K562 (cell line): ENCODE measurements around the gene OFD1. TPM values are rescaled to one million over a fixed set of nuclear protein-coding genes. Genes with fewer than 3 reads are reported as not detected.

Source experiments
- ATAC-seq: fragments of 200-7000 bp; cut with Tn5 transposase; 3 replicates; pipeline ENCODE4 v1.9.1; 2020; ENCODE audit warnings: moderate library complexity
- BruUV-seq: library from RNA; stranded (reverse); fragments of 400-500 nt; replicated peaks from 2 replicates; lab custom pipeline; 2021; lab: Mats Ljungman, UMichigan
- CTCF ChIA-PET: fragments of 300-600 bp; formaldehyde crosslinking; extraction: SDS; loops from one replicate; lab custom pipeline; 2021; ENCODE audit warnings: low intra/inter-chr PET ratio; lab: Yijun Ruan, JAX
- POLR2A ChIA-PET: fragments of 300-600, 350-650 bp; sonication (Branson Sonifier 250); formaldehyde crosslinking; extraction: SDS; loops from one replicate; lab custom pipeline; 2021; ENCODE audit warnings: antibody characterized with exemption, inconsistent platforms; lab: Yijun Ruan, JAX
- DNase-seq, 4 experiments: peaks; one replicate each; pipeline versions ENCODE4 v3.0.0 to v3.0.0-alpha.2; 2011 to 2018; ENCODE audit warnings: low spot score in 3 of 4, mixed read lengths in 3 of 4; ENCODE audit errors: extremely low read depth in 1 of 4
- FAIRE-seq: peaks from 2 replicates; lab custom pipeline; 2011; peaks lifted over from hg19 to GRCh38; lab: Jason Lieb, UNC
- H2AFZ ChIP-seq: 2 replicates; pipeline ENCODE4 v1.6.0; 2011; ENCODE audit warnings: low read depth, low read length, control low read depth, inconsistent platforms
- H3K27ac ChIP-seq: fragments of 200-600 bp; 3 replicates; pipeline ENCODE4 v1.8.0; 2011; ENCODE audit warnings: low read depth, mild to moderate bottlenecking, control low read depth, inconsistent platforms, low read length, moderate library complexity, mixed read lengths; ENCODE audit errors: extremely low read depth
- H3K27me3 ChIP-seq, 2 experiments: fragments of 300-600 bp in 1 of 2; 2 replicates in 1 of 2; 3 replicates in 1 of 2; pipeline versions ENCODE4 v1.6.0 to v1.8.0; 2011; ENCODE audit warnings: inconsistent platforms in 2 of 2, low read length in 2 of 2, mild to moderate bottlenecking in 1 of 2, mixed read lengths in 1 of 2, moderate library complexity in 1 of 2; ENCODE audit not compliant: control insufficient read depth in 2 of 2, insufficient read depth in 2 of 2
- H3K36me3 ChIP-seq: fragments of 300-600 bp; 3 replicates; pipeline ENCODE4 v1.8.0; 2011; ENCODE audit warnings: mild to moderate bottlenecking, low read length, inconsistent platforms; ENCODE audit not compliant: control insufficient read depth, insufficient read depth
- H3K4me1 ChIP-seq, 2 experiments: fragments of 200-600 bp in 1 of 2; replicated peaks in 1 of 2; 2 replicates in 1 of 2; 3 replicates in 1 of 2; pipeline versions ENCODE4 v1.5.1 to v1.8.0; 2011; ENCODE audit warnings: inconsistent platforms in 2 of 2, low read length in 2 of 2, mild to moderate bottlenecking in 1 of 2, mixed read lengths in 1 of 2, moderate library complexity in 1 of 2; ENCODE audit not compliant: control insufficient read depth in 2 of 2, insufficient read depth in 2 of 2
- H3K4me2 ChIP-seq: 2 replicates; pipeline ENCODE4 v1.6.1; 2011; ENCODE audit warnings: low read length, control low read depth, inconsistent platforms, mixed read lengths; ENCODE audit not compliant: insufficient read depth
- H3K4me3 ChIP-seq: fragments of 200-600 bp; sonication (generic), shearing (Covaris generic); 2 replicates; pipeline ENCODE4 v1.5.1; 2016; ENCODE audit warnings: control low read depth, inconsistent platforms
- H3K79me2 ChIP-seq: fragments of 200-600 bp; 3 replicates; pipeline ENCODE4 v1.8.0; 2011; ENCODE audit warnings: low read length, inconsistent platforms; ENCODE audit not compliant: control insufficient read depth, insufficient read depth
- H3K9ac ChIP-seq, 2 experiments: 2 replicates each; pipeline versions ENCODE4 v1.6.0 to v1.6.1; 2011; ENCODE audit warnings: low read depth in 2 of 2, low read length in 2 of 2, control low read depth in 1 of 2, inconsistent platforms in 1 of 2, mild to moderate bottlenecking in 1 of 2, mixed read lengths in 1 of 2; ENCODE audit not compliant: insufficient read depth in 1 of 2
- H3K9me1 ChIP-seq: one replicate; pipeline ENCODE4 v1.6.0; 2011; ENCODE audit warnings: inconsistent platforms, mild to moderate bottlenecking, low read length, moderate library complexity; ENCODE audit not compliant: control insufficient read depth, insufficient read depth
- H3K9me3 ChIP-seq: replicated peaks from 2 replicates; pipeline ENCODE4 v1.5.1; 2011; ENCODE audit warnings: low read depth, low read length, inconsistent platforms; ENCODE audit not compliant: control insufficient read depth, insufficient read depth
- H4K20me1 ChIP-seq: replicated peaks from 2 replicates; pipeline ENCODE4 v1.6.1; 2011; ENCODE audit warnings: low read length, inconsistent platforms, mixed read lengths; ENCODE audit not compliant: control insufficient read depth, insufficient read depth
- CCNT2 ChIP-seq: IDR thresholded peaks from 2 replicates; pipeline ENCODE4 v1.6.1; 2011; ENCODE audit warnings: borderline replicate concordance, low read depth, mild to moderate bottlenecking, moderate library complexity, mixed read lengths, low read length; ENCODE audit not compliant: insufficient read length; ENCODE audit errors: extremely low read depth
- CEBPB ChIP-seq: fragments of 450-650 bp; IDR thresholded peaks from 2 replicates; pipeline ENCODE4 v1.6.1; 2016; ENCODE audit warnings: missing genetic modification characterization, missing compliant biosample characterization
- EHMT2 ChIP-seq: fragments of 450-650 bp; IDR thresholded peaks from 2 replicates; pipeline ENCODE4 v1.6.1; 2018; ENCODE audit warnings: antibody characterized with exemption
- HDAC2 ChIP-seq: fragments of 450-650 bp; IDR thresholded peaks from 2 replicates; pipeline ENCODE4 v1.6.1; 2016; ENCODE audit warnings: mild to moderate bottlenecking
- MTA2 ChIP-seq: fragments of 450-650 bp; IDR thresholded peaks from 2 replicates; pipeline ENCODE4 v1.6.1; 2016; ENCODE audit warnings: low read depth
- NR1H2 ChIP-seq: sonication (generic); formaldehyde crosslinking; IDR thresholded peaks from 2 replicates; pipeline ENCODE4 v1.4.0; 2020; ENCODE audit warnings: mild to moderate bottlenecking, missing genetic modification reagents
- PRPF4 ChIP-seq: fragments of 200-400 bp; formaldehyde crosslinking; IDR thresholded peaks from one replicate; pipeline ENCODE4 v1.6.1; 2017; ENCODE audit warnings: low read length, low read depth, mild to moderate bottlenecking; ENCODE audit not compliant: insufficient read depth, poor library complexity, severe bottlenecking
- RBFOX2 ChIP-seq: fragments of 200-400 bp; formaldehyde crosslinking; IDR thresholded peaks from 2 replicates; pipeline ENCODE4 v1.6.1; 2017; ENCODE audit warnings: low read depth, mild to moderate bottlenecking, low read length, moderate library complexity
- RUNX1 ChIP-seq: sonication (generic); IDR thresholded peaks from 2 replicates; pipeline ENCODE4 v1.6.1; 2016; ENCODE audit warnings: antibody characterized with exemption, low read depth
- SMARCA5 ChIP-seq: fragments of 450-650 bp; IDR thresholded peaks from 2 replicates; pipeline ENCODE4 v1.6.1; 2016
- TBL1XR1 ChIP-seq, 2 experiments: IDR thresholded peaks; 2 replicates each; pipeline ENCODE4 v1.6.1; 2012; ENCODE audit warnings: improper control_type of control experiment in 2 of 2, low read length in 2 of 2, mild to moderate bottlenecking in 1 of 2
- TBP ChIP-seq: optimal IDR thresholded peaks from 2 replicates; pipeline ENCODE3; 2011; ENCODE audit warnings: low read depth, low read length, improper control_type of control experiment
- ZC3H11A ChIP-seq: IDR thresholded peaks from 2 replicates; pipeline ENCODE4 v1.6.1; 2012; ENCODE audit warnings: low read depth, low read length, improper control_type of control experiment
- ZNF75A ChIP-seq: fragments of 450-650 bp; formaldehyde crosslinking; IDR thresholded peaks from 2 replicates; pipeline ENCODE4 v1.4.0; 2020; ENCODE audit warnings: mild to moderate bottlenecking
- WGBS: fragments of 100-300 bp; shearing (Covaris generic); methylation state at CpG from one replicate; pipeline ENCODE4 v1.1.6; 2016; ENCODE audit warnings: low coverage, mixed read lengths; ENCODE audit not compliant: insufficient coverage; ENCODE audit errors: missing lambda C conversion rate; 5-methylcytosine and 5-hydroxymethylcytosine counted together
- in situ Hi-C: fragments of 300-500 bp; cut with MboI; formaldehyde crosslinking; loops from 4 replicates; pipeline ENCODE4 v1.15.0; 2018; ENCODE audit warnings: inconsistent platforms, mixed read lengths
- intact Hi-C: fragments of 100-400 bp; cut with micrococcal nuclease; formaldehyde crosslinking; loops from 2 replicates; pipeline ENCODE4 v1.14.2; 2022
- polyA plus RNA-seq, 8 experiments: library from polyadenylated mRNA; depleted of rRNA in 4 of 8; stranded (reverse) in 5 of 8; unstranded in 3 of 8; fragments of >200 nt; fragmentation: Nextera tagmentation in 2 of 8; fragmentation: Illumina TruSeq in 1 of 8; extraction: Ambion mirVana in 2 of 8; extraction: Trizol in 1 of 8; gene quantifications; 2 replicates each; pipeline versions ENCODE4 v1.2.1 to v1.2.3, GENCODE V29; 2011 to 2014; ENCODE audit warnings: inconsistent platforms in 1 of 8, missing spikeins in 1 of 8
- total RNA-seq, 7 experiments: library from RNA; depleted of rRNA in 6 of 7; stranded (reverse); fragments of >200 nt in 6 of 7; fragmentation: Illumina TruSeq in 2 of 7; extraction: Trizol in 2 of 7; gene quantifications; 2 replicates each; pipeline versions ENCODE4 v1.2.1 to v1.2.3, GENCODE V29; 2011 to 2021; ENCODE audit warnings: low replicate concordance in 1 of 7
- TF ChIP-seq, protein P1 (sequence below), 2 experiments: fragments of 450-650 bp; IDR thresholded peaks; 2 replicates each; pipeline ENCODE4 v1.6.1; 2016
- TF ChIP-seq, protein P2 (sequence below): fragments of 250-450 bp; sonication (Bioruptor Pico); IDR thresholded peaks from 2 replicates; pipeline ENCODE4 v1.4.0; 2020

OFD1 gene
- total and polyA plus RNA-seq, 9 of the 15 experiments (the other 6 are each of a cell fraction or from before 2014, with no cell fraction given), result 22.0 to 49.1 (median 30.2) TPM

GRCh38 chrX:13702111-13702789 is 32.3 kb upstream of the OFD1 start:
- H3K9me3 ChIP-seq, result no peaks in the 10 kb centered on the region
- no peak overlapping the region for H2AFZ ChIP-seq
- peak overlapping the region in 1 of 2 experiments; percentile 20; a peak in 1 of 4 replicates for H3K9ac ChIP-seq
- no peak overlapping the region for H3K27ac ChIP-seq
- POLR2A ChIA-PET, result interaction anchor here (0.6 to 1.0 kb wide), 2 partner anchors 10 to 28 kb away, joined by 3 to 5 read pairs; no protein-coding TSS in a partner anchor
- intact Hi-C loops (no loop called here), in situ Hi-C loops (no loop called here)
- H3K4me1 ChIP-seq, result peaks cover 4 to 34% of the 10 kb centered on the region in 2 experiments
- peaks cover 90% of the 10 kb centered on the region for H3K79me2 ChIP-seq
- no peak for FAIRE-seq
- H4K20me1 ChIP-seq, result peaks cover 3% of the 10 kb centered on the region; the same call in 1 of the 2 replicates
- no peaks in the 10 kb centered on the region for H3K9me1 ChIP-seq
- 67% methylated on average over 5 of the region's 5 CpGs for WGBS
- no TSS peak for BruUV-seq
- H3K4me2 ChIP-seq, result no peak overlapping the region
- H3K4me3 ChIP-seq, result no peak overlapping the region
- no peak; the same call in 2 of the 3 replicates for ATAC-seq
- TF ChIP-seq, protein P1, sequence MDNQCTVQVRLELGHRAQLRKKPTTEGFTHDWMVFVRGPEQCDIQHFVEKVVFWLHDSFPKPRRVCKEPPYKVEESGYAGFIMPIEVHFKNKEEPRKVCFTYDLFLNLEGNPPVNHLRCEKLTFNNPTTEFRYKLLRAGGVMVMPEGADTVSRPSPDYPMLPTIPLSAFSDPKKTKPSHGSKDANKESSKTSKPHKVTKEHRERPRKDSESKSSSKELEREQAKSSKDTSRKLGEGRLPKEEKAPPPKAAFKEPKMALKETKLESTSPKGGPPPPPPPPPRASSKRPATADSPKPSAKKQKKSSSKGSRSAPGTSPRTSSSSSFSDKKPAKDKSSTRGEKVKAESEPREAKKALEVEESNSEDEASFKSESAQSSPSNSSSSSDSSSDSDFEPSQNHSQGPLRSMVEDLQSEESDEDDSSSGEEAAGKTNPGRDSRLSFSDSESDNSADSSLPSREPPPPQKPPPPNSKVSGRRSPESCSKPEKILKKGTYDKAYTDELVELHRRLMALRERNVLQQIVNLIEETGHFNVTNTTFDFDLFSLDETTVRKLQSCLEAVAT (IDR thresholded peaks at IDR 0.05), result no peak
- TF ChIP-seq NR1H2 (CRISPR knock-in tag) (no peak), TBP (no peak), EHMT2 (no peak), ZC3H11A (no peak), CCNT2 (no peak), RUNX1 (no peak), TBL1XR1 (IDR thresholded peaks at IDR 0.05; ENCODE audit: low read length in 2 of 2) (no peak), PRPF4 (no peak), ZNF75A (CRISPR knock-in tag) (no peak), CEBPB (tag) (no peak), MTA2 (no peak), SMARCA5 (no peak), HDAC2 (no peak), RBFOX2 (no peak)
- TF ChIP-seq, protein P2, sequence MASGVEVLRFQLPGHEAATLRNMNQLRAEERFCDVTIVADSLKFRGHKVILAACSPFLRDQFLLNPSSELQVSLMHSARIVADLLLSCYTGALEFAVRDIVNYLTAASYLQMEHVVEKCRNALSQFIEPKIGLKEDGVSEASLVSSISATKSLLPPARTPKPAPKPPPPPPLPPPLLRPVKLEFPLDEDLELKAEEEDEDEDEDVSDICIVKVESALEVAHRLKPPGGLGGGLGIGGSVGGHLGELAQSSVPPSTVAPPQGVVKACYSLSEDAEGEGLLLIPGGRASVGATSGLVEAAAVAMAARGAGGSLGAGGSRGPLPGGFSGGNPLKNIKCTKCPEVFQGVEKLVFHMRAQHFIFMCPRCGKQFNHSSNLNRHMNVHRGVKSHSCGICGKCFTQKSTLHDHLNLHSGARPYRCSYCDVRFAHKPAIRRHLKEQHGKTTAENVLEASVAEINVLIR (CRISPR knock-in tag), result no peak
- no peak for DNase-seq
- CTCF ChIA-PET, result no interaction called here
- H3K36me3 ChIP-seq, result peaks cover 33% of the 10 kb centered on the region
- no peaks in the 10 kb centered on the region for H3K27me3 ChIP-seq
